H1 (cell line): ENCODE data around the gene TINAG. TPM values are rescaled to one million over a fixed set of nuclear protein-coding genes. Genes with fewer than 3 reads are reported as not detected.

ENCODE experiments used
- POU5F1 ChIP-seq: IDR thresholded peaks from 2 replicates; pipeline ENCODE4 v1.6.1; 2011; ENCODE audit warnings: low read depth, mild to moderate bottlenecking, low read length, moderate library complexity
- RNF2 ChIP-seq: fragments of 200-900, 300-1000 bp; sonication (generic); IDR thresholded peaks from 2 replicates; pipeline ENCODE4 v1.7.1; 2016; ENCODE audit warnings: borderline replicate concordance, low read depth, mild to moderate bottlenecking, antibody characterized with exemption, low read length; ENCODE audit not compliant: poor library complexity, severe bottlenecking; ENCODE audit errors: missing control alignments
- TCF12 ChIP-seq: IDR thresholded peaks from 2 replicates; pipeline ENCODE4 v1.6.1; 2011; ENCODE audit warnings: low read depth, mild to moderate bottlenecking, low read length
- polyA plus RNA-seq, 7 experiments: library from polyadenylated mRNA; depleted of rRNA in 3 of 7; stranded (reverse) in 5 of 7; unstranded in 2 of 7; fragments of >200 nt in 5 of 7; fragments of 200-250 nt in 2 of 7; gene quantifications; 1 replicate in 5 of 7; 2 replicates in 1 of 7; 4 replicates in 1 of 7; pipeline versions ENCODE4 v1.2.1 to v1.2.3, GENCODE V29; 2011 to 2013; ENCODE audit warnings: missing spikeins in 2 of 7, mixed read lengths in 2 of 7
- total RNA-seq: library from RNA; stranded (reverse); fragmentation: NEBNext Ultra II Directional; extraction: Animal tissue kit (Norgen Biotek cat#: 25700); gene quantifications from 2 replicates; pipeline ENCODE4 v1.2.1, GENCODE V29; 2021

The TINAG gene
- total and polyA plus RNA-seq, 2 of the 8 experiments (the other 6 are each of a cell fraction or from before 2014, with no cell fraction given) = not detected

- TF ChIP-seq RNF2 (no peak), POU5F1 (no peak), TCF12 (no peak)
Measured at GRCh38 chr6:54361734-54362133, 53.5 kb downstream of the TINAG start (continued).
